Activated CD4-positive, alpha-beta T cell treated with anti-CD3 and anti-CD28 coated beads for 4 hours (primary cell): ENCODE measurements around the gene EOLA1.
"Not testable (repeated sequence)": the region's sequence is repeated elsewhere in the genome, so short reads cannot be mapped to it uniquely, and the experiment has no call there.

Experiments
- DNase-seq, 2 donors: peaks; one replicate each; pipeline ENCODE4 v3.0.0-alpha.2; 2020

The EOLA1 gene

DNA sequence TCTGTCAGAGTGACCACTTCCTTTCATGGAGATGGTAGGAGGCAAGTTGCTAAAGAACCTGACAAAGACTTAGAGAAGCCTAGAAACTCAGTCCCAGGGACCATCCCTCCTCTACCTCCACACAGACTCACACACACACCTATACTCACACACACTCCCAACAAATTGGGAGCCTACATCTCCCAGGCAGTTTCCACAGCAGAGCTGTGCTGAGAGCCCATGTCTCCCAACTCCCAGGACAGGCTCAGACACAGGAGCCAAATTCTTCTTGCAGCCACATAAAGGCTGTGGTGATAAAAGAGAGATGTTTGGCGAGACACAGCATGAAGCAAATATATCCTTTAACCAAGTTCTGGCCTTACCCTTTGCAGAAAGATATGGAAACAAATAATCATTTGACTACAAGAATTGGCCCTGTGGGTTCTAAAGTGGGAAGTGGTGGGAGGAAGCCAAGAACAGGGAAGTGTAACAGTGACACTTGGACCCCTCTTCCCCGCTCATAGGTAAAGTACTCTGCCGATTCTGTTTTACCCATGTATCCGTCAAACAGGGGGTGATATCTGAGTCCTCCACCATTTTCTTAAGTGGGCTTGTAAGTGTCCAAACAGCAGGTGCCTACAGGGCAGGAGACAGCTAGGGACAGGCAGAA, 24.7 kb upstream of the EOLA1 start:
- no peak for DNase-seq

DNA sequence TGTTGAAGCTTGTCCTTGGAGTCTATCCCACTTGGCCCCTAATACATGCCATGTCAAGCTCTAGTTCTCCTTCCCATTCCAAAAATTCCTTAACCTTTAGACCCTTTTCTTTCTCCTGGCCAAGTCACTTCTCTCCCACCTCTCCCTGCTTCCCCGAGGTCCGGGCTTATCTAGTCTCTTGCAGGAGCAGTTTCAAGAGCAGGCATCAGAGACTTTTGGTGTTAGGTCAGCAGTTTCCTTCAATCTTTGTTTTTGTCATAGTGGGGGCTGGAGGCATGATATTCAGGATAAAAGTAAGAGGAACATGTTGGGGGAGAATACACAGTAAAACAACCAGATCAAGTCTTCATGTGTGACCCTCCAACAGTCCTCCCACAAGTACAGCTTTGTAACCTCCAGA, 24.2 kb upstream of the EOLA1 start:
- DNase-seq, result no peak

DNA sequence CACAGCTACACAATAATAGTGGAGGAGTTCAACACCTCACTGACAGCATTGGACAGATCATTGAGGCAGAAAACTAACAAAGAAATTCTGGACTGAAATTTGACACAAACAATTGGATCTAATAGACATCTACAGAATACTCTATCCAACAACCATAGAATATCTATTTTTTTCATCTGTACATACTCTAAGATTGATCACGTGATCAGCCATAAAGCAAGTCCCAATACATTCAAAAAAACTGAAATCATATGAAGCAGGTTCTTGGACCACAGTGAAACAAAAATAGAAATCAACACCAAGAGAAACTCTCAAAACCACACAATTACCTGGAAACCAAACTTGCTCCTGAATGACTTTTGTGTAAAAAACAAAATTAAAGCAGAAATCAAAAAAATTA, 23.5 kb upstream of the EOLA1 start:
- DNase-seq, result no peak

DNA sequence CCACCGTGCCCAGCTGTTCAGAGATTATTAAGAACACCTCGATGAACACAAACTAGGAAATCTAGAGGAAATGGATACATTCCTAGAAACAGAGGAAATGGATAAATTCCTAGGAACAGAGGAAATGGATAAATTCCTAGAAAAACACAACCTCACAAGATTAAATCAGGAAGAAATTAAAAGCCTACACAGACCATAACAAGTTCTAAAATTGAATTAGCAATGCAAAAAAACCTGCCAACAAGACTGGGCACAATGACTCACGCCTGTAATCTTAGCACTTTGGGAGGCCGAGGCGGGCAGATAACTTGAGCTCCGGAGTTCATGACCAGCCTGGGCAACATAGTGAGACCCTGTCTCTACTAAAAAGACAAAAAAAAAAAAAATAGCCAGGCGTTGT, 22.6 kb upstream of the EOLA1 start:
- no peak for DNase-seq

DNA sequence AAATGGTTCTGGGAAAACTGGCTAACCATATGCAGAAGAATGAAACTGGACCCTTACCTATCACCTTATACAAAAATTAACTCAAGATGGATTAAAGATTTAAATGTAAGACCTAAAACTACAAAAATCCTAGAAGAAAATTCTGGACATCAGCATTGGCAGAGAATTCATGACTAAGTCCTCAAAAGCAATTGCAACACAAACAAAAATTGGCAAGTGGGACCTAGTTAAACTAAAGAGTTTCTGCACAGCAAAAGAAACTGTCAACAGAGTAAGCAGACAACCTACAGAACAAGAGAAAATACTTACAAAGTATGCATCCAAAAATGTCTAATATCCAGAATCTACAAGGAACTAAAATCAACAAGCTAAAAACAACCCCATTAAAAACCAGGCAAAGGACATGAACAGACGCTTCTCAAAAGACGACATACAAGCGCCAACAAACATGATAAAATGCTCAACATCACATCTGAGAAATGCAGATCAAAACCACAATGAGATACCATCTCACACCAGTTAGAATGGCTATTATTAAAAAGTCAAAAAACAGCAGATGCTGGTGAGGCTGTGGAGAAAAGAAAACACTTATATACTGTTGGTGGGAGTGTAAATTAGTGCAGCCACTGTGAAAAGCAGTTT, 20.1 kb upstream of the EOLA1 start:
- DNase-seq, result not testable (repeated sequence)

DNA sequence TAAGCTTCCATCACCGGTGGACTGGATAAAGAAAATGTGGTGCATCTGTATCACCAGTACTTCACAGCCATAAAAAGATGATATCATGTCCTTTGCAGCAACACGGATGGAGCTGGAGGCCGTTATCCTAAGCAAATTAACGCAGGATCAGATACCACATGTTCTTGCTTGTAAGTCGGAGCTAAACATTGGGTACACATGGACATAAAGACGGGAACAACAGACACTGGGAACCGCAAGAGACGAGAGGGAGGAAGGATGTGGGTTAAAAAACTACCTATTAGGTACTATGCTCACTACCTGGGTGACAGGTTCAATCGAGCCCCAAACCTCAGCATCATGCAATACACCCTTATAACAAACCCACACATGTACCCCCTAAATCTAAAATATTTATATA, 19.4 kb upstream of the EOLA1 start:
- no peak for DNase-seq

DNA sequence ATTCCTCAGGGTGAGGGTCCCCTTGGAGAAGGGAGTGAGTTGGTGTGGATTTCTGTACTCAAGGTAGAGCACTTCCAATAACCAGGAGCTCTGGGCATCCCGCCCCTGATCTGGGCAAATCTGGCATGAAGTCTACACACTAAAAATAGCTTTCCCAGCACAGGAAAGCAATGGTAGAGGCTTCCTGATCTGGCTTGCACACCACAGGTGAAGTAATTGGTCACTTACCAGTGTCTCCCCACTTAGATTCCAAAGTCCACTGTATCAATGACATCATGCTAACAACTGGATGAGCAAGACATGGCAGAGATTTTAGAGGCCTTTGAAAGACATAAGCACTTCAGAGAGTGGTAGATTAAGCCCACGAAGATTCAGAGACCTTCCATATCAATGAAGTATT, 17.9 kb upstream of the EOLA1 start:
- DNase-seq, result no peak

DNA sequence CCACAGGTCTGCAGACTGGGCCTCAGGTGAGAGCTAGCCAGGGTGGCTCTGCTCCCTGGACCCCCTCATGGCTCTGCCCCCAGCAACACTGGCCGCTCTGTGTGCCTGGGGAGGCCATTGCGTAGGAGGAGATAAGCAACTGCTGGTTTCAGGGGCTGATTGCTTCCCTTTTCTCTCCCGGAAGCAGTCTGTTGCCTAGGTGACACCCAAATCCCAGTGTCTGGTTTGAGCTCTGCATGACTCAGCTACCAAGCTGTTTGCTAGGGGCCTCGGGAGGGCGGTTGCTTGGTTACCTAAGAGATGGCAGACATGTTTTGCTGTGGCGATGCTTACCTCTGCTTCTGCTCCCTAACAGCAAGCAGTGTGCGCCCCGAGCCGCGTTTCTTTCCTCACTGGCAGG, 15.4 kb upstream of the EOLA1 start:
- peak; percentile 56 to 65 for DNase-seq

DNA sequence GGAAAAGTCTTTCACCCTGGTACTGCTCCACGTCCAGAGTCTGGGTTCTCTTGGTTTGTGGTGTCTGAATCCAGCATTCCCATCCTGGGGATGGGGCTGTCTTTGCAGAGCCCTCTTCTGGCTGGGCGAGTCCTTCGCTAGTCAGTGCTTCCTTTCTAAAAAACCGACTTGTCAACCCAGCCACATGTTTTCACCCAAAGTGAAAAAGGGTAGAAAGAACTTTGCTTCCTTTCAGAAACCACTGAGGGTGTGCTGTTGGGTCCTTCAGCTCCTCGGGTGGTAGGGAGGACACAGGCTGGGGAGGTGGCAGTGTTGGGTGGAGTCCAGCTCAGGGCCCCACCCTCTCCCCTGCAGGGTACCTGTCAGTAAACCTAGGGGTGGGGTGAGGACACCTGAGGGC, 14.9 kb upstream of the EOLA1 start:
- DNase-seq, result not testable (repeated sequence)

DNA sequence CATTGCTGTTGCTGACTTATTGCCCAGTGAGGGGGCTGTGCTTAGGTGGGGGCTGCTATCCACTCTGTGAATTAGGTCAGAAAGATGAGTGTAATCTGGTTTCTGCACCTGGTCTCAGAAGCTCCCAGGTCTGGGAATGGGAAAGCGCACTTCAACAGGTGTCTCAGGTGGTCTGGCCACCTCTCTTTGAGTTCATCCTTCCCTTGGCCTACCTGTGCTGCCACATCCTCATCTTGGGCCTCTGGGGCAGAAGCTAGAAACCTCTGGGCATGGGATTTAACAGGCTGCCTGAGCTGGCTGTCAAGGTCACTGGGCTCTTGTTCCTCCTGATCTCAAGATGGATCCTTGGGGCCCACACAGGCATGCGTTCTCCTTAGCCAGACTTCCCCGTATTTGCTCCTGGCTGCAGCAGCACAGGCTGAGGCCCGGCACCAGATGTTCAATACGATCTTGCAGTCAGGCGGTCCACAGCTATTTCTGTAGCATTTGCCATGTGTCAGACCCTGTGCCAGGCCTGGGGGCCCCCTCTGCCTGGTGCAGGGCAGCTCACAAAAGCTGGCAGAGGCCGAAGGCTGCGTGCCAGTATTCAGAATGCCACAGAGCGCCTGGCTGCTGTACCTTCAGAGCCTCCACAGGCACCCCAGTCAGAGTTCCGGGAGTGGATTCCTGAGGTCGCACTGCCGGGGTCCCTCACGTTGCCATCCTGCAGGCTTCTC, 14.3 kb upstream of the EOLA1 start:
- not testable (repeated sequence) for DNase-seq

DNA sequence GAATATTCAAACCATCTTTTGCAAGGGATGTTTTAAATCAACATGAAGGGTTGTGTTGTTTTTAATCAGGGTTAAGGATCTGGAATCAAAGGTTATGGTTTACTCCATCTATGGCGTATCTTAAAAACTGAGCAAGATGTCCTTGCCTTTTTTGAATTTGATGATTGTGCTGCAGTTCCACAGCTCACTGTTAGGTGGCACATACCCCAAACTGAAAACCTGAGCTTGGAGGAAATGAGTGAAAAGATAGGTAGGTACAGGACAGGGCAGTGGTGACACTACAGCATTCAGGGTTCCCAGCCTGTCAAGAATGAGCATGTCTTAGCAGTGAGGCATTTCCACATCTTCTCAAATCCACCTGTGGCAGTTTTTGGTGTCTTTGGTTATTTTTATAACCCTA, 13.1 kb upstream of the EOLA1 start:
- DNase-seq, result no peak

DNA sequence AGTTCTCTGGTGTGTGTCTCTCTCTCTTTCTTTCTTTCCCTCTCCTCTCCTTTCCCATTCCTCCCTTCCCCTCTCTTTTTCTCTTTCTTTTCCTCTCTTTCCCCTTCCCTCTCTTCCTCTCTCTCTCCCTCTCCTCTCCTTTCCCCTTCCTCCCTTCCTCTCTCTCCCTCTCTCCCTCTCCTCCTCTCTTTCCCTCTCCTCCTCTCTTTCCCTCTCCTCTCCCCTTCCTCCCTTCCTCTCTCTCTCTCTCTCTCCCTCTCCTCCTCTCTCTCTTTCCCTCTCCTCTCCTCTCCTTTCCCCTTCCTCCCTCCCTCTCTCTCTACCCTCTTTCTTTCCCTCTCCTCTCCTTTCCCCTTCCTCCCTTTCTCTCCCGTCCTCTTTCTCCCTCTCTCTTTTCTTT, 12.4 kb upstream of the EOLA1 start:
- DNase-seq, result no peak

DNA sequence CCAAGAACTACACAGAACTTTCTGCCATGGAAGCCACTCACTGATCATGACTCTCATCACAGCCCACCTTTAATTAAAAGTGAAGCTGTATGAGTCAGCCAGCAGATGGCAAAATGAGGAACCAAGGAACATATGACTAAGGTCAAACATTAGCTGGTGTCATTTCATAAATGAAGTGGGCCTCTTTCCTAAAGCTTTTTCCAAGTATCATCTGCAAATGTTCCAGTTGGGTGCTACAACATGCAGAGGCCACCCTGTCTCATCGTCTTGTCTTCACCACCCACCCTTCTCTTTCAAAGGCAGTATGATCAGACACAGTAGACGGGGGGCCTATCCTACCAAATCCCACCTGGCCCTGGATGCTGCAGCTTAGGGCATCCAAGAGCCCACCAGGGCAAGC, 9.2 kb upstream of the EOLA1 start:
- DNase-seq, result no peak

DNA sequence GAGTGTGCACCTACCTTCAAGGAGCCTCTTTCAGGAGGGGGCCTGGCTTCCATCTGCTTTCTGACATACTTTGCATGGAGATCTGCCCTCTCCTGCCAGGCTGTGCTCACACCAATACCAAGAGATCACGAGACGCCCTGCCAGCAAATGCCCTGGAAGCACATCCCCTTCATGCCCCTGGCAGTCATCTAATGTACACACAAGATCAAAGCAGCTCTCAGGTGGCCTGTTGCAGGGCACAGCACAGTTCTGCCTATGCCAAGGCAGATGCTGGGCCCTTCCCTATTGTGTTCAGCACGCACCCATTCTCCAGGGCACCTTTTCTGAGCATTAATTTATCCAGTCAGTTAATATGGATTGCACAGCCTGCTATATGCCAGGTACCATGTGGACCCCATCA, 7.9 kb upstream of the EOLA1 start:
- DNase-seq, result not testable (repeated sequence)

DNA sequence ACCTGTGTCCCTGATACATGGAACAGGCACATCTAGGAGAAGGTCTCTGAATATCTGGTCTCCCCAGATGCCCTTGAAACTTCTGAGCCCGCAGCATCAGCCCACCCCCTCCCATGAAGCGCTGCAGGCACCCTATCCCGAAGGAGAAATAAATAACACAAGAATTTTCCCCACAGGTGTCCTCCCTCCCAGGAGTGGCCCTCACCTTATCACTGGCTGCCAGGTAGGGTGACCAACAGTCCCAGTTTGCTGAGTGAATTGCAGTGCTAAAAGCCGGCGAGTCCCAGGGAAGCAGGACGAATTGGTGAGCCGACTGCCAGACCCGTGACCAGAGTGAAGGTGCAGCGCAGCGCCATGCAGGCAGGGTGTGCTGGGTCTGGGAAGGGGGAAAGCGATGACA, 6.8 kb upstream of the EOLA1 start:
- not testable (repeated sequence) for DNase-seq

DNA sequence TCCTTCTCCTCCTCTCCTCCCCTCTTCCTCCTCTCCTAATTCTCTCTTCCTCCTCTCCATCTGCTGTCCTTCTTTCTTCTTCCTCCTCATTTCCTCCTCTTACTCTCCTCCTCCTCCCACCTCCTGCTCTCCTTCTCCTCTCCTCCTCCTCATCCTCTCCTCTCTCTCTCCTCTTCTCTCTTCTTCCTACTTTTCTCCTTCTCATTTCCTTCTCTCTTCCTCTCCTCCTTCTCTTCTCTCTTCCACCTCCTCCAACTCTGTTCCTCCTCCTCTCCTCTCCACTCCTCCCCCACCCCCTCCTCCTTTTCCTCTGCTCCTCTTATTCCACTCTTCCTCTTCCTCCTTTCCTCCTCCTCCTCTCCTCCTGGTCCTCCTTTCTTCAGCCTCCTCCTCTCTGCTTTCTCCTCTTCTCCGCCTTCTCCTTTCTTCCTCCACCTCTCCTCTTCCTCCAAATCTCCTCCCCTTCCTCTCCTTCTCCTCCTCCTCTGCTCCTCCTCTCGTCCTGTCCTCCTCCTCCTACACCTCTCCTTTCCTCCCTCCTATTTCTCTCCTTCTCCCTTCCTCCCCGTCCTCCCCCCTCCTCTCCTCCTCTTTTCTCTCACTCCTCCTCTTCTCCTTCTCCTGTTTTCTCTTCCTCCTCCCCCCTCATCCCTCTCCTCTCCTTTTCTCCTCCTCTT, 5.7 kb upstream of the EOLA1 start:
- not testable (repeated sequence) for DNase-seq

DNA sequence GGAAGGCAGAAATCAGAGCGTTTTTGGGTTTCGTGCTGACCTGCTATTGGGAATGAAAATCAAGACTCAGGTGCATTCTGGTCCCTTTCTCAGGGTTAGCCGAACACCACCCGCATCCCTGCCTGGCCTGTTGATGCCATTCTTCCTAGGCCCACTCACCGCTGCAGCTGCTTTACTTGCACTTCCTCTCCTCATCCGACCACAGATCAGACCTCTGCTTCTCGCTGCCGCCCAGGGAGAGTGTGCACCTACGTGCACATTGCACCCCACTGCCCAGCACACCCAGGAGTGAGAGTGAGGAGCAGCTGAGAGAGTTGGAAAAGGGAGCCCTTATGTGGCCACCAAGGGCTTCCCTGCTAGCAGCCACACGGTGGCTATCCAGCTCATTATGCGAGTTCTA, 3.3 kb upstream of the EOLA1 start:
- not testable (repeated sequence) for DNase-seq

DNA sequence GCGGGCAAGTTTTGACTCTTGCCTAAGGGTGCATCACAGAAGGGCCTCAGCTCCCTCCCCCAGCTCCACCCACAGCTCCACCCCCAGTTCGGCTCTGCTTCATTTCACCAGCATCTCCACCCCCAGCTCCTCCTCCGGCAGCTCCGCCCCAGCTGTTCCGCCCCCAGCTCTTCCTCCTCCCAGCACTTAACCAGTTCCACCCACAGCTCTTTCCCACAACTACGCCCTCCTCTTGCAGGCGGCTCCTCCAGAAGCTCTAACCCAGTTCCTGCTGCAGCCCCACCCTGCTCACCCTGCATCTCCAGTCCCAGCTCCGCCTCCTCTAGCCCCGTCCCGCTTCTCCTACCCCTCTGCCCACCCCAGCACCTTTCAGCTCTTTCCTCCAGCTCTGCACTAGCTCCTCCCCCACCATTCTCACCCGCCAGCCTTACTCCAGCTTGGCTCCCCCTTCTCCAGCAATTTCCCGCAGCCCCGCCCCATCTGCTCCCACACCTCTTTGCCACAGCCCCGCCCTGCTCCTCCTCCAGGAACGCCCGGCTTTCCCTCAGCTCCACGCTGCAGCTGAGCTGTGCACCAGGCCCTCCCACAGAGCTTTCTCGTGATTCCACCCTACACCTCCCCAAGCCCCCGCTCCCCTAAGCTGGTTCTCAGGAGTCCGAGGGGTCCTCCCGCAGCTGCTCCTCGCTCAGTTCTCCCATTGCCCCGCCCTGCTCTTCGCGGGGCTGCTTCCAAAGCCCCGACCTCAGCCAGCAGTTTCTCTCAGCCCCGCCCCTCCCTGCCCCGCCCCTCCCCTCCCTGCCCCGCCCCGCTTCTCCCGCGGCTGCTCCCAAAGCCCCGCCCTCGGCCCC, 1.3 kb upstream of the EOLA1 start:
- DNase-seq, result peak; percentile 82 to 84

DNA sequence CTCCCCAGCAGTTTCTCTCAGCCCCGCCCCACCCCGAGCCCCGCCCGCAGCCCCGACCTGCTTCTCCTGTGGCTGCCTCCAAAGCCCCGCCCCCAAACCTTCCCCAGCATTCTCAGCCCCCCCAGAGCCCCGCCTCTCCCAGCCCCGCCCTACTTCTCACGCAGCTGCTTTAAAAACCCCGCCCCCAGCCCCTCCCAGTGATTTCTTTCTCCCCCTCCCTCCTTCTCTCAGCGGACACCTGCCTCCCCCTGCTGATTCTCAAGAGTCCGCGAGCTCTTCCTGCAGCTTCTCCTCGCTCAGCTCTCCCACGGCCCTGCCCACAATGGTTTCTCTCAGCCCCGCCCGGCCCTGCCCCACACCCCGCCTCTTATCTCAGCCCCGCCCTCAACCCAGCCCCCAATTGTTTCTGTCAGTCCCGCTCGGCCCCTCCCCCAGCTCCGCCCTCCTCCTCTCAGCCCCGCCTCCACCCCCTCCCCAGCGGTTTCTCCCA, 636 bp upstream of the EOLA1 start:
- peak; percentile 90 to 94 for DNase-seq

DNA sequence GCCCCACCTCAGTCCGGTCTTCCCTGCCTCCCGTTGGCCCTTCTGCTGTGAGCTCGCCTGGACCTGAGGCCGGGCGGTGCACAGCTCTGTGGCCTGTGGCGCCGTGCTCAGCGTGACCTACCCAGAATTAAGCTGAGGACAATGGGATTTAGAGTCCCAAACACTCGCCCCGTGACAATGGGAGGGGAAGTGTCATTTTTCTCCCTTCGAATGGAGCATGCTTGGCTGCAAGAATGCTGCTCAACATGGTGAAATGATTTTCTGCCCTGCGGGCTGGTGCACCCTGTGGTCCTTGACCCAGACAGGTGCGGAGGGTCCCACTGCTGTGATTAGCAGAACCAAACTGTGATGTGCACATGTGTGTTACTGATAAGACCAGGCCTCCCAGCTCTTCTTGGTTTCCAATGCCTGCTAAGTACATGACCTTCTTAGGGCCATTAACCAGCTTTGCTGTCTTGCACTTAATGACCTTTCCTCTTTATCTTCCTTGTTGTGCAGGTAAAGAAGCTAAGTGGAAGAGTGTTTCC, 772 bp downstream of the EOLA1 start:
- no peak for DNase-seq

DNA sequence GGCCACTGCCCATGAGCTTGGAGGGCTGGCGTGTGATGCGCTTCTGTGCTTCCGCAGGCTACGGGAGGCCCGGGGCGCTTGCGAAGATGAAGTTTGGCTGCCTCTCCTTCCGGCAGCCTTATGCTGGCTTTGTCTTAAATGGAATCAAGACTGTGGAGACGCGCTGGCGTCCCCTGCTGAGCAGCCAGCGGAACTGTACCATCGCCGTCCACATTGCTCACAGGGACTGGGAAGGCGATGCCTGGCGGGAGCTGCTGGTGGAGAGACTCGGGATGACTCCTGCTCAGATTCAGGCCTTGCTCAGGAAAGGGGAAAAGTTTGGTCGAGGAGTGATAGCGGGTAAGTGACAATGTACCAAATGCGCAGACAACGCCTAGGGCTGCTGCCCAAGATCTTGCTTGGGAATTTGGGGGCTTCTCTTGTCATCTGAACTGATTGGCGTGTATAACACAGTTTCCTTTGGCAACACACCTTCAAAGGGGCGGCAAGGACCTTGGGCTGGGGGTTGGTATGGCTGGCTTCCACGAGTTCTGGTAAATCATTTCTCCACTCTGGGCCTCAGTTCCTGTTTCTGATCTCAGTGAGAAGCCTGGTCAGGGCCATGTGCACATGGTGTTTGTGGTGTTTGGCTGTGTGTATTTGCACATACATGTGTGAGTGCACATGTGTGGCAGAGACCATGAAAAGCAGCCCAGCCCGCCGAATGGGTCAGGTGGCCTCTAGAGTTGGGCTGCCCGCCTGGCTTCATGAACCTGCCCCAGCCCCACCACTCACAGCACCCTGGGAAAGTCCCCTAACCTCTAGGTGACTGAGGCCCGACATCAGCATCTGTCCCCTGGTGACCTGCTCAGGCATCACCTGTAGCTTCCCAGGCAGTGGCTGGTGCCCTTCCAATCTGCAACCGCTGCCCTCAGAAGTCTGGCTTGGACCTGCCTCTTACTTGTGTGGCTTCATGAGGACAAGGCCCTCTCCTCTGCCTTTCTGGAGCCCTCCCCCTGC, 5.0 kb downstream of the EOLA1 start:
- not testable (repeated sequence) for DNase-seq
